Measurements from ENCODE around the gene MAP2.

MAP2 gene

DNA sequence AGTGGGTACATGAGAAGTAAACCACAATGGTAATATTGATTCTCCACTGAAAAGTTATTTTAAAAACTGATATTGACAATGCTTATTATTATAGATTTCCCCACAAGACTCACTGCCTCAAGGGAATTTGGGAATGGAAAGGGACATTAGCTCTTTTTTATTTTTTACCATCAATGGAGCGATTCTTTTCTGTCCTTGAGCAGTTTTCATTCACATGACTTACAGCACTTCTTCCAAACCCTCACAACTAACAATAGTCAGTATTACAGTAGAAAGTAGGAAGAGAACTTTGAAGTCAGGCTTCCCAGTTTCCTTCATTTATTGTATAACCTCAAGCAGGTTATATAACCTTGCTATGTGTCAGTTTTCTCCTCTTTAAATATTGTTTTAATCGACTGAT, 343.5 kb downstream of the MAP2 start:
- DNase-seq (ENCODE audit: low read depth) = no peak
- no peak overlapping the region for H3K4me3 ChIP-seq (ENCODE audit: low read depth, low read length)
- TF ChIP-seq, protein P1, sequence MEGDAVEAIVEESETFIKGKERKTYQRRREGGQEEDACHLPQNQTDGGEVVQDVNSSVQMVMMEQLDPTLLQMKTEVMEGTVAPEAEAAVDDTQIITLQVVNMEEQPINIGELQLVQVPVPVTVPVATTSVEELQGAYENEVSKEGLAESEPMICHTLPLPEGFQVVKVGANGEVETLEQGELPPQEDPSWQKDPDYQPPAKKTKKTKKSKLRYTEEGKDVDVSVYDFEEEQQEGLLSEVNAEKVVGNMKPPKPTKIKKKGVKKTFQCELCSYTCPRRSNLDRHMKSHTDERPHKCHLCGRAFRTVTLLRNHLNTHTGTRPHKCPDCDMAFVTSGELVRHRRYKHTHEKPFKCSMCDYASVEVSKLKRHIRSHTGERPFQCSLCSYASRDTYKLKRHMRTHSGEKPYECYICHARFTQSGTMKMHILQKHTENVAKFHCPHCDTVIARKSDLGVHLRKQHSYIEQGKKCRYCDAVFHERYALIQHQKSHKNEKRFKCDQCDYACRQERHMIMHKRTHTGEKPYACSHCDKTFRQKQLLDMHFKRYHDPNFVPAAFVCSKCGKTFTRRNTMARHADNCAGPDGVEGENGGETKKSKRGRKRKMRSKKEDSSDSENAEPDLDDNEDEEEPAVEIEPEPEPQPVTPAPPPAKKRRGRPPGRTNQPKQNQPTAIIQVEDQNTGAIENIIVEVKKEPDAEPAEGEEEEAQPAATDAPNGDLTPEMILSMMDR (IDR thresholded peaks at IDR 0.05; ENCODE audit: control insufficient read depth, extremely low read depth, insufficient read depth) = no peak

DNA sequence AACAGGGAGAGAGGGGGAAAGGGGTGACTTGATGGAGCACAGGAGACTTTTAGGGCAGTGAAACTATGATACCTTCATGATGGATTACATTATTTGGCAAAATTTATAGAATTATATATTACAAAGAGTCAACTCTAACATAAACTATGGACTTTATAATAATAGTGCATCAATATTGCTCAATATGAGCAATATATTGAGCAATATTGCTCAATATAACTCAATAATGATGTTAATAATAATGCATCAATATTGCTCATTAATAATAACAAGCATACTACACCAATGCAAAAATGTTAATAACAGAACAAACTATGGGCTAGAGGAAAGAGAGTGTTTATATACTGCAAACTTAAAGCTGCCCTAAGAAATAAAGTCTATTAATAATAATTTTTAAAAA, 344.7 kb downstream of the MAP2 start:
- H3K4me3 ChIP-seq (ENCODE audit: low read depth, low read length) = no peak overlapping the region
- TF ChIP-seq, protein P1 (IDR thresholded peaks at IDR 0.05; ENCODE audit: control insufficient read depth, extremely low read depth, insufficient read depth) = no peak
- no peak for DNase-seq (ENCODE audit: low read depth)

DNA sequence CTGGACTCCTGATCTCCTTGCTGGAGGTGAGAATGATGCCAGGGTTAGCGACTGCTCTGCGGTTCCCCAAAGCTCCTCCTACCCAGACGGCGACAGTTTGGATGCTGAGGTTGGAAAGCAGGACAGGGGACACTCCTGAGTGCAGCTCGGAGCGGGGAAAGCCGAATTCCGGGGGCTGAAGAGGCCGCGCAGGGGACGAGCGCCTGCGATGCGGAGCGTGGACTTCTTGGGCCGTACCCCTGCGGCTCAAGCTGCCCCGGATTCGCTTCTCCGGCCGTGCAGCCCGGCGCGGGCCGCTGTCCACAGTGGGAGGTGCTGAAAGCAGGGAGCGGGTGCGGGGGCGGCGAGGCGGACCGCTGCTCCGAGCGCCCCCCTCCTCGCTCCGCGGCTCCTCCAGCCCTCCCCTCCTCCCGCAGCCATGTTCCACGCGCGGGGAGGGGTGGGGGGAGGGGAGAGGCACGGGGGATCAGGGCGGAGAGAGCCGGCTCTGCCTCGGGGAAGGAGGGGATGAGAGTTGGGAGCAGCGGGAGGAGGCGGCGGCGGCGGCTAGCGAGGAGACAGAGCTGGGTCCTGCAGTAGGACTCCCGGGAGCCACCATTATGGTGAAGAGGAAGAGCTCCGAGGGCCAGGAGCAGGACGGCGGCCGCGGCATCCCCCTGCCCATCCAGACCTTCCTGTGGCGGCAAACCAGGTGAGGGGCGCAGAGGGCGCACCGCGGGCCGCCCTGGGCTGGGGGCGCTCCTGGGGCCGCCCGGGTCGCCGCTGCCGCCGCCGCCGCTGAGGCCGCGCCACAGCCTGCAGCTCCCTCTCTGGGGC, 347.8 kb downstream of the MAP2 start, which contains the start of gene UNC80:
UNC80 (plus strand) TSS at position 359 of the 816 bp plus-strand sequence; CDS start at position 600, 241 bp downstream.
- no peak for DNase-seq (ENCODE audit: low read depth)
- TF ChIP-seq, protein P1 (IDR thresholded peaks at IDR 0.05; ENCODE audit: control insufficient read depth, extremely low read depth, insufficient read depth) = no peak
- H3K4me3 ChIP-seq (ENCODE audit: low read depth, low read length) = 0 out of 2 replicates have a peak within 1 kb of the TSS, but pooled peaks have one; percentile 4

DNA sequence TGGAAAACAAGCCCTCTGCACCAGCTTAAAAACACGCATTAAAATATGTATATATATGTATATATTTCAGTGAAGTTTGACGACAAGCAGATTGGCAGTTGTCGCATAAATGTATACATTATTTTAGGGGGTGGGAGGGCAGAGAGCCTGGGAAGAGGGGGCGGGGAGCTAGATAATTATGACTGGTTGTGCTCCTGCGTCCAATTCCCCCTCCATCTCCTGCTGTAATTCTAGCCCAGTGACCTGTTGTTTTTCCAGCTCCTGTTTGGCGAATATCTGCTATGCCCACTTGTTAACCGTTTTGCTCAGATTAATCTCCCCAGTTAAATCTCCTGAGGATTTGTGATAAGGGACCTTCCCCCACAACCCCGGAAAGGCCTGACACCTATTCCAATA, 348.4 kb downstream of the MAP2 start:
- TF ChIP-seq, protein P1 (IDR thresholded peaks at IDR 0.05; ENCODE audit: control insufficient read depth, extremely low read depth, insufficient read depth) = no peak
- no peak for DNase-seq (ENCODE audit: low read depth)
- no peak overlapping the region for H3K4me3 ChIP-seq (ENCODE audit: low read depth, low read length)

DNA sequence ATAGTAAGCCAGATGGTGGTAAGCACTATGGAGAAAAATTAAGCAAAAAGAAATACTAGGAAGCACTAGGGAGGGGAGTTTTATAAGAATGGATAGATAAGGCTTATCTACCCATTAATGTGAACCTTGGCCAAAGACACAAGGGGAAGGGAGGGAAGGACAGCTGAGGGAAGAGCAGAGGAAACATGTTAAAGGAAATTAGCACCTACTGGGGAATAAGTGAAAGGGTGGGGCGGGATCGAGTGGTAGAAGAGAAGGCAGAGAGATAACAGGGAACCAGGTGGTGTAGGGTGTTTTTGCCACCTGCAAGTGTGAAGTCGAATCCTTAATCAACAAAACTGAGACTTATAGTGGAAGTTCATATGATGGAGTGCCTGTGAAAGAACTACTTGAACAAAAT, 349.5 kb downstream of the MAP2 start:
- no peak overlapping the region for H3K4me3 ChIP-seq (ENCODE audit: low read depth, low read length)
- DNase-seq (ENCODE audit: low read depth) = no peak
- TF ChIP-seq, protein P1 (IDR thresholded peaks at IDR 0.05; ENCODE audit: control insufficient read depth, extremely low read depth, insufficient read depth) = no peak
